ENCODE data around the gene DEK.
A peak's percentile ranks its signal among the peaks of the same experiment; 100 is the strongest.

Gene DEK

GRCh38 chr6:18215436-18215835 lies 48.9 kb downstream of the DEK start:
- Histone ChIP-seq H2AFZ (ENCODE audit: low read depth) (no peak overlapping the region), H3K79me2 (ENCODE audit: insufficient read depth, low read depth) (no peaks in the 10 kb centered on the region), H3K4me1 (ENCODE audit: low read depth, poor library complexity, severe bottlenecking) (peaks cover 17% of the 10 kb centered on the region), H3K4me2 (no peak overlapping the region), H3K9ac (no peak overlapping the region), H4K20me1 (ENCODE audit: insufficient read depth) (peaks cover 4% of the 10 kb centered on the region; the same call in 1 of the 2 replicates), H3K4me3 (IDR thresholded peaks at IDR 0.05; ENCODE audit: insufficient read depth, low read depth, low read length) (no peak overlapping the region), H3K27ac (no peak overlapping the region), H3K27me3 (ENCODE audit: insufficient read depth, low read depth) (no peaks in the 10 kb centered on the region), H3K36me3 (ENCODE audit: insufficient read depth) (no peaks in the 10 kb centered on the region)
- no peak for TF ChIP-seq CTCF (conservative IDR thresholded peaks at IDR 0.05; ENCODE audit: low read depth, low read length)

- Histone ChIP-seq H3K27me3 (ENCODE audit: insufficient read depth, low read depth) (no peaks in the 10 kb centered on the region), H2AFZ (ENCODE audit: low read depth) (no peak overlapping the region), H3K4me3 (IDR thresholded peaks at IDR 0.05; ENCODE audit: insufficient read depth, low read depth, low read length) (no peak overlapping the region), H3K36me3 (ENCODE audit: insufficient read depth) (no peaks in the 10 kb centered on the region), H3K79me2 (ENCODE audit: insufficient read depth, low read depth) (no peaks in the 10 kb centered on the region), H4K20me1 (ENCODE audit: insufficient read depth) (peaks cover 4% of the 10 kb centered on the region; the same call in 1 of the 2 replicates), H3K4me2 (peak overlapping the region; percentile 61; the same call in 1 of the 2 replicates), H3K9ac (no peak overlapping the region), H3K4me1 (ENCODE audit: low read depth, poor library complexity, severe bottlenecking) (peaks cover 17% of the 10 kb centered on the region), H3K27ac (no peak overlapping the region)
- TF ChIP-seq CTCF (conservative IDR thresholded peaks at IDR 0.05; ENCODE audit: low read depth, low read length): no peak
These were observed 50.3 kb downstream of the DEK start for GRCh38 chr6:18214003-18214402.

DNA sequence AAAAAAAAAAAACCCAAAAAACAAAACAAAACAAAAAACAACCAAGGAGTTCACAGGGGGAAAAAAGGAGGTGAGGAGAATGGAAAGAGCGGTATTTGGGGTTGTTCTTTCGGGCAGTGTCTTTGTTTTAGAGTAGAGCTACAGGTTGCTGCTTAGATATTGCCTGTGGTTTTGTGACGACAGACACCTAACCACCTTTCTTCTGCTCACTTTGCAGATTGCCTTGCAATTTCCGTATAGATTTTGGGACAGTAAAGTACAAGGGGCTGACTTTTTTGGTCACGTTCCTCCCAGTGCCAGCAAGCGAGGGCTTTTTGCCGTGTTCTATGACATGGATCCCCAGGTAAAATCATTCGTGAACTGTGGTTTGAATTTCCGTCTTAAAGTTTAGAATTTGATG lies 50.9 kb downstream of the DEK start:
- Histone ChIP-seq H3K36me3 (ENCODE audit: insufficient read depth) (no peaks in the 10 kb centered on the region), H3K79me2 (ENCODE audit: insufficient read depth, low read depth) (no peaks in the 10 kb centered on the region), H3K9ac (no peak overlapping the region), H4K20me1 (ENCODE audit: insufficient read depth) (peaks cover 4% of the 10 kb centered on the region; the same call in 1 of the 2 replicates), H3K4me2 (peak overlapping the region; percentile 61; the same call in 1 of the 2 replicates), H3K4me1 (ENCODE audit: low read depth, poor library complexity, severe bottlenecking) (peaks cover 17% of the 10 kb centered on the region), H2AFZ (ENCODE audit: low read depth) (no peak overlapping the region), H3K27me3 (ENCODE audit: insufficient read depth, low read depth) (no peaks in the 10 kb centered on the region), H3K27ac (no peak overlapping the region), H3K4me3 (IDR thresholded peaks at IDR 0.05; ENCODE audit: insufficient read depth, low read depth, low read length) (no peak overlapping the region)
- no peak for TF ChIP-seq CTCF (conservative IDR thresholded peaks at IDR 0.05; ENCODE audit: low read depth, low read length)

- Histone ChIP-seq H3K4me1 (ENCODE audit: low read depth, poor library complexity, severe bottlenecking) (peaks cover 17% of the 10 kb centered on the region), H3K79me2 (ENCODE audit: insufficient read depth, low read depth) (no peaks in the 10 kb centered on the region), H4K20me1 (ENCODE audit: insufficient read depth) (peaks cover 4% of the 10 kb centered on the region; the same call in 1 of the 2 replicates), H2AFZ (ENCODE audit: low read depth) (no peak overlapping the region), H3K36me3 (ENCODE audit: insufficient read depth) (no peaks in the 10 kb centered on the region), H3K4me2 (no peak overlapping the region), H3K27ac (no peak overlapping the region), H3K9ac (no peak overlapping the region), H3K27me3 (ENCODE audit: insufficient read depth, low read depth) (no peaks in the 10 kb centered on the region), H3K4me3 (IDR thresholded peaks at IDR 0.05; ENCODE audit: insufficient read depth, low read depth, low read length) (no peak overlapping the region)
- no peak for TF ChIP-seq CTCF (conservative IDR thresholded peaks at IDR 0.05; ENCODE audit: low read depth, low read length)
These were observed 52.1 kb downstream of the DEK start for GRCh38 chr6:18212231-18212630.
